ENCODE measurements around the gene IFT27.
"Not testable (repeated sequence)": the region's sequence is repeated elsewhere in the genome, so short reads cannot be mapped to it uniquely, and the experiment has no call there.

IFT27 gene

DNA sequence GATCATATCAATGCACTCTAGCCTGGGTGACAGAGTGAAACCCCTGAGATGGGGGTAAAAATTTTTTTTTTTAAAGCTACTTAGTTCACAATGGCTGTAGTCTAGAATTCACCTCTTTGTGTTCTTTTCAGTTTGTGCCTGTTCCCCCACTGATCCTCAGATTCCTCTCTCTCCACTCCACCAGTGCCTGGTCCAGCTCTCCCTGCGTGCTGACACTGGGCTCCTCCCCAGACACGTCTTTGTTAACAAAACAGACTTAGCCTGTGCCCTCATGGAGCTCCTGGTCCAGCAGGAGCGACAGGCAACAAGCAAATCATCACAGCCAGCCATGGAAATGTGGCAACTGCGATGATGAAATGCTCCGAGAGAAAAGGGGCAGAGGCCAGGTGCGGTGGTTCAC, 34.0 kb downstream of the IFT27 start:
- DNase-seq, result no peak

DNA sequence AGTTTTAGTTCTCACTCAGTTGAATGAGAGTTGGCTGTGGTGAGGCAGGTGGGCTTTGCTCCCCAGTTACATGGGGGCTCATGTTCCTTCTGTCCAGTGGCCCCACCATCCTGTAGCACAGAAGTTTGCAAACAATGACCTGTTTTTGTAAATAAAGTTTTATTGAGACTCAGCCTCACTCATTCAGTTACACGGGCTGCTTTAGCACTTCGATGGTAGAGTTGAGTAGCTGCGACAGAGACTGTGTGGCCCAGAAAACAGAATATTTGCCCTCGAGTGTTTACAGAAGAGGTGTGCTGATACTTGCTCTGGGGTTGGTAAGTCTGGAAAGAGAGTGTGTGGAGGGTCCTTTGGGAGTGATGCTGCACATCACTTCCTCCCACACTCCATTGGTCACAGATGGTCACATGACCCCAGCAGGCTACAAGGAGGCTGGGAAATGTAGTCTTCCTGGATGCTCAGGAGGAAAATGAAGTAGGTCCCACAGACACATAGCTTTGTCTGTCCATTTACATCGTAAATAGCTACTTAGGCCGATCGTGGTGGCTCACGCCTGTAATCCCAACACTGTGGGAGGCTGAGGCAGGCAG, 34.6 kb downstream of the IFT27 start:
- no peak for DNase-seq

DNA sequence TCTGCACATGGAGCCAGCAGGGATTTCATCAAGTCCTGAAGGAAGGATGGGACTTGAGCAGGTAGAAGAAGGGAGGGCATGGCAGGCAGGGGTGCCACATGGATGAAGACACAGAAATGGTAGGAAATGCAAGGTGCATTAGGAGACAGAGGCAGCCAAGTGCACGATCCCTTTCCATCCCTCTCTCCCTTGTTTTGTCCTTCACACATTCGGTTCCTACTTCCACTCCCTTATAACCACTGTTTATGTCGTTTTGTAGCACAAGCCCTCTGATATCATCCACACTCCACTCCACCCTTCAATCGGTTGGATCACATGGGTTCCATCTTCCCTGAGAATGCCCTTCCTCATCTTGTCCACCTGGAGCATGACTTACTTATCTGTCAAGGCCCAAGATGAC, 35.2 kb downstream of the IFT27 start:
- no peak for DNase-seq

DNA sequence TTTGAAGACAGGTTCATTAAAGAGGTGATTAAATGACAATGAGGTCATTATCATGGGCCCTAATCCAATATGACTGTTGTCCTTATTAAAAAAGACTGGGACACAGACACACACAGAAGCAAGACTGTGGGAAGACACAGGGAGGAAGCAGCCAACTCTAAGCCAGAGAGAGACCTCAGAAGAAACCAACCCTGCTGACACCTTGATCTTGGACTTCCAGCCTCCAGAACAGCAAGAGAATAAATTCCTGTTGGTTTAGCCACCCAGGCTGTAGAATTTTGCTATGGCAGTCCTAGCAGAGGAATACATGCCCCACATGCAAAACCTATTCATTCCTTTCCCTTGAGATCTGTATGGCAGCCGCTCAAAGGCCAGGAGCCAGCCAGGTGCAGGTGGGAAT, 36.7 kb downstream of the IFT27 start:
- DNase-seq, result no peak

DNA sequence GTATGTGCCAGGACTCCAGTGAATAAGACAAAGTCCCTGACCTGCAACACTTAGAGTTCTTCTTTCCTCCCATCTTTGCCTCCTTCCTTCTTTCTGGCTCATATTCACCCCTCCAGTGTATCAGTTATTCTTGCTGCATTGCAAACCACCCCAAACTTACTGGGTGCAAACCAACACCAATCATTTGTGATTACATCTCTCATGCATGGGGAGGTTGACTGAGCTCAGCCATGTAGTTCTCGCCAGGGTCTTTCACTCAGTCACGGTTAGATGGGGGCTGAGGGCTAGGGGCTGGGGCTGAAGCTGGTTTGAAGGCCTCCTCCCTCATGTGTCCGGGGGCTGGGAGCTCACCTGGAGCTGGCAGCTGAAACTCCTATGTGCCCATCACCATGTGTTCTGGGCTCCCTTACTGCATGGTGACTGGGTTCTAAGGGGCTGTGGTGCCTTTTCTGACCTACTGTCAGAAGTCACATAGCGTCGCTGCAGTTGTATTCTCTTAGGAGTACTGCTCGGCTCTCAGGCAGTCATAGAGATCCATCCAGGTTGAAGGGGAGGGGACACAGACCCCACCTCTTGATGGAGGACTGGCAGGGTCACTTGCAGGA, 37.4 kb downstream of the IFT27 start:
- DNase-seq, result no peak

DNA sequence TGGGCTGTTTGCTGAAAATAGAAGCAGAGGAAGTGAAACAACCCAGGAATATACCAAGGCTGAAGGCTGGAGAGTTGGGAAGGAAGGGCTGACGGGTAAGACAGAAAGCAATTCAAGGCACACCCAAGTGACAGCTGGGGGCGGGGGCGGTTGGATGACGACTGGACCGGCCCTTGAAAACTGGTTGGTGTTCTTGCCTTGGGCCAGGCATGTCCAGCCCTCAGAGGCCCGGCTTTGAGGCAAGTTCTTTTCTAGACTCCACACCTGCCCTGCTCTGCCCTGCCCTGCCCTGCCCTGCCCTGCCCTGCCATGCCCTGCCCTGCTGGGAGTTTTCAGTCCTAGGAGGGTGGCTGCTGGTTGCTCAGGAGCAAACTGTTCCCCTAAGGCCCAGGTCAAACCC, 38.1 kb downstream of the IFT27 start:
- DNase-seq, result no peak

DNA sequence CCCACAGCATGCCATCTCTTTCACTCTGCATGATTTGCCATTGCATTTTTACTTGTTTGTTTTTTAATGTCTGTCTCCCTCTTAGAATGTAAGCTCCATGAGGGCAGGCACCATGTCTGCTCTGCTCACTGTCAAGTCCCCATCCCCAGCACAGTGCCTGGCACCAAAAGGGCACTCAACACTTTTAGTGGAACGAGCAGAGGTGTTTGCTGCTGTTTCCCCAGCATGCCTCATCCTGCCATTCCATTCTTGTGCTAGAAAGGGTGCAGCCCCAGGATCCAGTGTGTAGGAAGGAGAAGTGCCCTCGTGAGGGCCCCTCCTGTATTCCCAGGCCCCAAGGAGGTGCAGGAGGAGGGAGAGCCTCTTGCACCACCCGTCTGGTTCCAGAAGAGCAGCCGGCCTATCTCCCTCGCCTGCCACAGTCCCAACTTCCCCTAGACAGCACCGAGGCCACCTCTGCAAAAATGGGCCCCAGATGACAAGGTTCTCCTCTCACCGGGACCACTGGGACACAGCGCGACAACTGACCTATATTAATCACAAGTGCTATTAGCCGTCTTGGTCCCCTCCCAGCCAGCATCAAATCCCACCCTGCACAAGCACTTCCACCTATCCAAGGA, 39.1 kb downstream of the IFT27 start:
- no peak for DNase-seq

DNA sequence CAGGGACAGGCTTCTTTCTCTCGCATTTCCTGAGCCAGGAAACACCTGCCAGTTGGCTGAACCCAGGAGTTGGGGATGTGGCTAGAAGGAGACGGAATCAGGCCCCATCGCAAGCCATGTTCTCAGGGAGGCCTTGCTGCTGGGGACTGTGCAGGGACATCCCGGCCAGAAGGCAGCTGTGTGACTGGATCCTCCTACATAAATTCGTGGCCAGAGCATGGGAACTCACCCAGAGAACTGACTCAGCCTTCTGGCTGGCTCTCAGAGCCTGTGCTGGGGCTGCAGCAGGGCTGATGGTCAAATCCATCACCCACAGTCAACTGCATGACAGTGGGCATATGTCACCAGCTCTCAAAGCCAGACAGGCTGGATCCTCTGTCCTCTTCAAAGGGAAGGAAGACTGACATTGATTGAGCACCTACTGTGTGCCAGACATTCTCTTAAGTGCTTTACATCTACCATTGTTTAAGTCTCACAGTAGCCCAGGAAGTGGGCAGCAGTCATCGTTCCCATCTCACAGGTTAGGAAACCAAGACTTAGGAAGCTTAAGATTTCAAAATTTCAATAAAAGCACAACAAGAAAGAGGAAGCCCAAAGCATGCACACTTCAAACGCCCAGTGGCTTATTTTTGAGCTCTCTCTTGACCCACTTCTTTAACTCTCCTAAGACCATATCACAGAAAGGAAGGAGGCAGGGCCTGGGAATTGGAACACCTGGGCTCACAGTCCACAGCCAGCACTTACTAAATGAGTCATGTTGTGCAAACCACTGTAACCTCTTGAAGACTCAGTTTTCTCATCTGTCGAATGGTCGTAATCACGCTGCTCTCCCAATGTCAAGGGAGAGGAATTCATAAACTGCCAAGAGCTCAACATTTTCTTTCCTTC, 41.5 kb downstream of the IFT27 start:
- DNase-seq, result no peak

DNA sequence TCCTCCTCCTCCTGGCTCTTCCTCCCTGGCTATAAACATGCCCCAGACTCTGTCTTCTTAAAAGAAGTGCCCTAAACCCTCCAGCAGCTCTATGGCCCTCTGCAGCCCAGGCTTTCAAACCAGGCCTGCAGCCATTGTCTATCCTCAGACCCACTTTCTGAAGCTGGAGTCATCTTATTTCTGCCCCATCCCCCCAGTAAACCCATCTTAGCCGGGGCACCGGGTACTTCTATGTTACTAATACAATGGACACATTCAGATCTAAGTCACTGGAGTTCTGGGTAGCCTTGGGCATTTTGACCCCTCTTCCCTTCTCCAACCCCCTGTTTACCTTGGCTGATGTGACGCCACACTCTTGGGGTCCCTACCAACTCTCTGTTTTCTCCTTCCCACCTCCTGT, 42.6 kb downstream of the IFT27 start:
- DNase-seq, result no peak

DNA sequence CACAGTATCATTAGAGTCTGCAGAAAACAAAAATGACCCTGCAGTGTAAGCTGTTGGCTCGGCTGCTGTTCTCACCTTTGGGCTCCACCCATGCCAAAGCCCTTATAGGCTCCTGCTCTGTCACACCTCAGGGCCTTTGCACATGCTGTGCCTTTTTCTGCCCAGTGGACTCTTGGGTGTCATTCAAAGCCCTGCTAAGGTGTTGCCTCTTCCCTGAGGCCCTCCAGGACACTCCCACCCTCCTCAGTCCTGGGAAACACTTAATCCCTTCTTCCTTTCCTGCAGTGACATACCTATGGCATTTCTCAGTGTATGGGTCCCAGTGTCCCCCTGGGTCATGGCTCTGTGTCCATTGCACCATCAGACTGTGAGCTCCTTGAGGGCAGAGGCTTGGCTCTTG, 43.3 kb downstream of the IFT27 start:
- no peak for DNase-seq

DNA sequence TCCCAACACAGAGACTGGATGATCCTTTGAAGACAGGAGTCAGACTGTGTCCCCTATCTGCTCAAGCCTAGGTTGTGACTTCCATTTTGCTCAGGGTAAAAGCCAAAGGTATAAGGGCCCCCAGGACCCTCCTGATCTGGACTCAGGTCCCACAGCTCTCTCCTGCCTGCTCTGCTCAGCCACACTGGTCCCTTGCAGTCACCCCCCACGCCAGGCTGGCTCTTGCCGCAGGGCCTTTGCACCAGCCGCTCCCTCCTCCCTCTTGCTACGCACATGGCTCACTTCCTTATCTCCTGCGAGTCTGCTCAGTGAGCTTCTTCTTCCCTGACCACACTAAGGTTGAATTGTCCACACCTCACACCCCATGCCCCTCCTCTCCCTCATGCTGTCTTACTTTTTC, 44.0 kb downstream of the IFT27 start:
- no peak for DNase-seq

DNA sequence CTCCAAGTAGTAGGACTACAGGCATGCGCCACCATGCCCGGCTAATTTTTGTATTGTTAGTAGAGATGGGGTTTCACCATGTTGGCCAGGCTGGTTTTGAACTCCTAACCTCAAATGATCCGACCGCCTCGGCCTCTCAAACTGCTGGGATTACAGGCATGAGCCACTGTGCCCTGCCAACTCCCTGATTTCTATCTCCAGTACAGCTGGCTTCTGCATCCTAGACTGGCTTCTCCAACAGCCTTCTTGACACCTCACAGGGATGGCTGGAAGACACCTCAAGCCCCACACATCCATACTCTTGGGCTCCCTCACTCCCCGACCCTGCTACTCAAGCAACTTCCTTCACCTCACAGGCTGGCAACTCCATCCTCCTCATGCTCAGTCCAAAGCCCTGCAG, 44.6 kb downstream of the IFT27 start:
- not testable (repeated sequence) for DNase-seq

DNA sequence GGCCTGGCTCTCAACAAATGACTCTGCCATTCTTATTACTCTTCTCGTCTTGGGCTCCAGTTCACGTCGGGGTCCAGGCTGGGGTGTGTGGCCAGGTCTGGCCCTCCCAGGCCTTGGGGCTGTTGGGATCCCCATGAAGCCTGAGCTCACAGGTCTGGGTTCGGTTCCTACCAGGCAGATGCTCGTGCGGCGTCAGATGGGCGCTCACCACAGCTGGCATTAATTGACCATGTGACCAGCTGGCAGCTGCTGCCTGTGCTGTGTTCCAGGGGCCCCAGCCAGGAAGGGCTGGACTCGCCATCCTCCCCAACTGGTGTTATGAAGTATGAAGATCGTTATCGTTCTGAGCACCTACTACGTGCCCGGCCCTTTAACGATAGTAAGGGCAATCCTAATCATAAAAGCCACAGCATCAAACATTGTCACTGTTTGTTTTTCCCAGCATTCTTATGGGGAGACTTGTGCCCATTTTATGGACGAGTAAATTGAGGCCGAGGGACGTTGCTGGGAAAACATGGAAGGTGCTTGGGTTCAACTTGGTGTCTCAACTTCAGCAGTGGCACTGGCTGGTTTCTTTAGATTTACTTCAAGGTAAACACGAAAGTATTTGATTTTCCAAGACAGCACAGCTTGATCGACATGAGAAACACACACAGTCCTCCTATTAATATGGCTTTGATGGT, 45.6 kb downstream of the IFT27 start:
- DNase-seq, result no peak

DNA sequence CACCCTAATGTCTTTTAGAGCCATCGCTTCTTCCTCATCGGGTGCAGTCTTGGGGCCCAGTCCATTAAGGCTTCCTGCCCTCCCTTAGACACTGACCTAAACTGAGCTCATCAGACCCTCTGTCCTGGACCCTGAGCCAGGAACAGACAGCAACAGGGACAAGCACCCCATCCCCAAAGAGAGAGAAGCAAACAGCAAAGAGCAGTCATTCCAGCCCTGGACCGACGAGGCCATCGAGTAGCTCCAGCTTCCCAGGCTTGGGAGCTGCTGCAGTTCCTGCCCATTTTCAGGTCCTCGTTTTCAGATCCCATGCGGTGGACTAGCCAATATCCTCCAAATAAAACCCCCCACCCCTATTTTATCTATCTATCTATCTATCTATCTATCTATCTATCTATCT, 46.6 kb downstream of the IFT27 start:
- no peak for DNase-seq

DNA sequence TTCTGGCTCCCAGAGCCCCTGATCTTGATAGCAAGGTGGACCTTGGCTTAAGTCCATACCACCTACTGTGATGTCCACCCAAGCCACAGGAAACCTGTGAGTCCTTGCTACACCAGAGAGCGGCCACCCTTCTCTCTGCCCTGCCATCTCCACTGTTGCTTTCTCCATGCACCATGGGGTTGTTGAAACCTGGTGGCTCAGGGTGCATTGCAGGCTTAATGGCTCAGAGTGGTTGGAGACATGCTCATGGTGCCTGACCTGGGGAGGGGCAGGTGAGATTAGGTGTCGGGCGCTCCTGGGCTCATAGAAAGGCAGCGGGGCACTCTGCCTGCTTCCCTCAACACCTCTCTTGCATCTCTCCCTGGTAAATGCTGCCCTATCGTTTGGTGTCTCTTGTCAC, 47.4 kb downstream of the IFT27 start:
- no peak for DNase-seq

DNA sequence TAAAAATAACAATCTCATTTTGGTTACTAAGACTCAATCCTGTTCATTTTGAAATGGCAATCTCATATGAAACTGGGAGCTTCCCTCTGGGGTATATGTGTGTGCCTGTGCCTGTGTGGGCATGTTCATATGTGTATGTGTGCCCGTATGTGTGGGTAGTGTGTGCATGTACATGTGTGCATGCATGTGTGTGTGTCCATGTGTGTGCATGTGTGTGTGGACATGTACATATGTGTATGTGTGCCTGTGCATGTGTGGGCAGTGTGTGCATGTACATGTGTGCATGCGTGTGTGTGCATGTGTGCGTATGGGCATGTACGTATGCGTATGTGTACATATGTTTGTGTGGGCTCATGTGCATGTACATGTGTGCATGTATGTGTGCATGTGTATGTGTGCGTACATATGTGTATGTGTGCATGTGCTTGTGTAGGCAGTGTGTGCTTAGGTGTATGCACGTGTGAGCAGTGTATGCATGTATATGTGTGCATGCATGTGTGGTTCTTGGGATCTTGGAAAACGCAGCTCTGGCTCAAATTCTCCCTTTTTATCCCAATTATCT, 47.9 kb downstream of the IFT27 start:
- no peak for DNase-seq

DNA sequence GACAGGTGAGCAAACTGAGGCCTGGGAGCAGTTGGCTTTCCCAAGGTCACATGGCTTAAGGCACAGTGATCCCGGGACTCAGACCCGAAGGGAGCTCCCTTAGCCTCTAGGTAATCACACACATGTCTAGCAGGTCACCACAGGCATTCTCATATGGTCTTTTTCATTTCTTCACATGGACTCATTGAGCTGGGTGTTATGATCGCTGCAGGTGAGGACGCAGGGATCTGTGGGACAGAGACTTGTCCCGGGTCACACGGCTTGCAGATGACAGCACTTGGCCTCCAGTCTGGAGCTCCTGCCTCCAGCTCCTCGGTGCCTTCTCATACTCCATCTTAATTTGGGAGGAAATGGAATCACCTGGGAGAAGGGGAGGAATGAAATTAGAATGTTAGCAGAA, 48.8 kb downstream of the IFT27 start:
- DNase-seq, result no peak

DNA sequence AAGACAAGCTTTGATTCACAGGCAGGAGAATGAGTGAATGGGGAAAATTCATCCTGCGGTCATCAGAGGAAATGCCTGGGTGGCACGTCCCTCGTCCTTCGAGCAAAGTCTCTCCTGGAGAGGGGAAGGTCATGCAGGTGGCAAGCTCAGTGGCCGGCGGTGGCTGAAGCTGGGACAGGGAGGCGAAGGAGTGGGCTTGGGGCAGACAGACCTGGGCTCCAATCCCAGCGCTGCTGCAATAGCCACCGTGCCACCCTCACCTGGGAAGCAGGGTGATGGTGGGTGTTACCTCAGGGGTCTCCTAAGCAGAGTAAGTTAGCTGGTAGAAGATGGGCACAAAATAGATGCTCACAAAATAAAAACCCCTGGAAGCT, 49.9 kb downstream of the IFT27 start:
- DNase-seq, result no peak

DNA sequence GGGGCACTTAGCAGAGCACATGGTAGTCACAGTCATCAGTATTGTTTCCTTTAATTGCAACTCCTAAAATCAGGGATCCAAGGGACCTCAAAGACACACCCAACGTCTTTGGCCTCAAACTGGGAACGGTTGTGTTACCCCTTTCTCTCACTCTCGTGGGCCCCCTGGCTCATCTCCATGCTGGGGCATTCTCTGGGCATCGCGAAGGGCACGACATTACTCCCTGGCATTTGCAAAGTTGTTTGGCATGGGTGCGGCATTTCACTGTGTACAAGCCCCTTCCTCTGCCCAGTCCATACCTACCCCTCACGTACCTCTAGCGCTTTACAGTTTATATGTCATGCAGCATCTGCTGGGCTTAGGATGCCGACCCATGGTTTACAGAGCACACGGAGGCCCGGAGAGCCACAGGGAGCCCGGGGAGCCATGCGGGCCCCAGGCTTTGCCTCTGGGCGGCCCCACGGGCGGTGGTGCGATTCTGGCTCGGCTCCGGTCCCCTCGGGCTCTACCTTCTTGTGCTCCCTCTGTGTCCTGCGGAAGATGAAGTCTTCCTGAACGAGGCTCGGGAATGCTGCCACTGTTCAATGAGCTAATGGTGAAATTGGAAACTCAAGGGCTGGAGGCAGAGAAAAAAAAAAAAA, 50.4 kb downstream of the IFT27 start:
- no peak for DNase-seq

DNA sequence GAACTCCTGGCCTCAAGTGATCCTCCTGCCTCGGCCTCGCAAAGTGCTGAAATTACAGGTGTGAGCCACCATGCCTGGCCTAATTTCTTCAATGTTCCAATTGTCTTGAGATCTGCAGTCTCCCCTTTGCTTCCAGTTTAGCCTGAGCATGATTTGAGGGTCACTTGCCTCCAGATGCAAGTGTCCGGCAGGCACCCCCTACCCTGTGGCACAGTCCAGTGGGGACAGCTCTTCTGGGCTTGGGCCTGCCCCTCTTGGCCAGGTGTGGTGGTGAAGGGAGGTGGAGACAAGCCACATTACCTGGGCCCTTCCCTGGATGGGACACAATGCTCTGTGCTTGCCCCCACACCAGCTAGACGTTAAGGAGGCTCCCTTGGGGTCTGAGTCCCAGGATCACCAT, 51.1 kb downstream of the IFT27 start:
- no peak for DNase-seq

DNA sequence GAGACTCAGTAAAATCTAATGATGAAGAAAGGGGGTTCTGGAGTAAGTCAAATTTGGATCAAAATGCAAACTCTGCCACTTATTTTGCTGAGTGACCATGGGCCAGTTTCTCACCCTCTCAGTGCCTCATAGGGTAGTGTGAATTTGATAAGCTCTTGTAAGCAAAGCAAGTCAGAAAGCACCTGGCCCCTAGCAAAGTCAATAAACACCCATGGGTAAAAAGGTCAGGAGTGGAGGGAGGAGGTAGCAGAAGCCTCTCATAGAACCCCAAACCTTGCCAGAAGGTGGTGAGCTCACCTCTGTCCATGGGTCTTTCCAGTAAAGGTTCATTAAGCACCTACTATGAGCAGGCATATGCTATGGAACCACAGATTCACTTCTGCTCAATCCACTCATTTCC, 53.9 kb downstream of the IFT27 start:
- no peak for DNase-seq

DNA sequence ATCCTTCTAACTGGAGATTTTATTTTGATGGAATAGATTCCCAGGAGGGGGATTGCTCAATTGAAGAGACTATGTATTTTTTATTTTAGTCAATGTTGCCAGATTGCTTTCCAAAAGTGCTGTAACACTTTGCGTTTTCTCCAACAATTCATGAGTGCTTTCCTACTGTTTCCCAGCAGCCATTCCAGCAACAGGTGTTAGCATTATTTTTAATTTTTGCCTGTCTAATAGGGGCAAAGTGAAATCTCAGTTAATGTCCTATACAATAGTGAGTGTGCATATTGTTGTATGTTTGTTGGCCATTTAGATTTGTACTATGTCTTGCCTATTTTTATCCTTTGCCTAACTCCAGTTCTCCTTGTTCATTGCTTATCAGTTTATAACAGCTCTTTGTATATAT, 60.3 kb downstream of the IFT27 start:
- DNase-seq, result no peak

DNA sequence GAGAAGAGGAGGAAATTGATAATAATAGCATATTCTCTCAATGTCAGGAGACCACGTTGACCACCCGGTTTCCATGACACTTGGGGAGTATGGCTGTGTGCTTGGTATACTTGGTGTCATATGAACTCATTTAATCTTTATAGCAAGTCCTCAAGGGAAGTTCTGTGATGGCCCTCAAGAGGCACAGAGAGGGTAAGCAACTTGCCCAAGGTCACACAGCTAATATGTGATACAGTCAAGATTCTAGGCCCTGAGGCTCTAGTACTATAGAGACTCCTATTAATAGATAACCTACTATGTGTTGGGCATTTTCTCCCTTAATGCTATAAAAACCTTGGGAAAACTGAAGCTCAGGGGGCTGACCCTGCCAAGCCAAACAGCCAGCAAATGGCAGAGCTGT, 61.8 kb downstream of the IFT27 start:
- DNase-seq, result no peak

All from stimulated activated naive CD4-positive, alpha-beta T cell treated with Interleukin-2 at 50 U/mL for 16 hours (primary cell).